Right renal cortex interstitium (tissue), 3 donors: ENCODE results near the gene ABCD2. TPM values are rescaled to one million over a fixed set of nuclear protein-coding genes. Genes with fewer than 3 reads are reported as not detected.
"Not testable (repeated sequence)": the region's sequence is repeated elsewhere in the genome, so short reads cannot be mapped to it uniquely, and the experiment has no call there.

Experiments
- DNase-seq, 3 donors: peaks; one replicate each; pipeline ENCODE4 v3.0.0-alpha.2; 2013; ENCODE audit warnings: low read depth in 3 of 3, low spot score in 2 of 3
- polyA plus RNA-seq, 3 donors: library from polyadenylated mRNA; unstranded; fragments of 120-200 nt; gene quantifications; one replicate each; pipeline ENCODE4 v1.2.1, GENCODE V29; 2013; ENCODE audit not compliant: insufficient read length in 3 of 3

Gene ABCD2
- polyA plus RNA-seq, 3 donors = 0.03 to 0.07 (median 0.07) TPM

DNA sequence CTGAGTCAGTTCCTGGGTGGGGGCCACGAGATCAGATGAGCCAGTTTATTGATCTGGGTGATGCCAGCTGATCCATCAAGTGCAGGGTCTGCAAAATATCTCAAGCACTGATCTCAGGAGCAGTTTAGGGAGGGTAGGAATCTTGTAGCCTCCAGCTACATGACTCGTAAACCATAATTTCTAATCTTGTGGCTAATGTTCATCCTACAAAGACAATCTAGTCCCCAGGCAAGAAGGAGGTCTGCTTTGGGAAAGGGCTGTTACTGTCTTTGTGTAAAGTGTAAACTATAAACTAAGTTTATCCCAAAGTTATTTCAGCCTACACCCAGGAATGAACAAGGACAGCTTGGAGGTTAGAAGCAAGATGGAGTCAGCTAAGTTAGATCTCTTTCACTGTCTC is 75.4 kb downstream of the ABCD2 start:
- DNase-seq = not testable (repeated sequence)

- no peak for DNase-seq
These were observed 78.1 kb downstream of the ABCD2 start for GRCh38 chr12:39541471-39541870.

GRCh38 chr12:39538679-39539104 is 80.9 kb downstream of the ABCD2 start:
- DNase-seq = no peak

GRCh38 chr12:39533951-39534350 is 85.7 kb downstream of the ABCD2 start:
- DNase-seq = no peak

DNA sequence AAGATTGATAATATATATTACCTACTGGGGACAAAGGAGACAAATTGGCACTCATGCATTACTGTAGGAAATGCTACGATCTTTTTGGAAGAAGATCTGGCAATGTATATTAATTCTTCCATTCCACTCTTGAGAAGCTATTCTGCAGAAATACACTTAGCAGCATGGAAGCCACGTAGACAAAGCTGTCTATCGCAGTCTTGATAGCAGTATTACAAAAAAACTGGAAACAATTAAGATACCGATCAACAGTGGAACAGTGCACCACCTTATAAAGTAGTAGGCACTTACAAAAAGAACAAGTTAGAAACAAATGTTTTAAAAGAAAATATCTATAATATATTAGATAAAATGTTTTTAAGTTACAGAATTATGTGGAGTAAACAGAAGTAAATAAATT is 87.2 kb downstream of the ABCD2 start:
- no peak for DNase-seq

GRCh38 chr12:39526974-39527373 is 92.6 kb downstream of the ABCD2 start:
- DNase-seq = no peak

DNA sequence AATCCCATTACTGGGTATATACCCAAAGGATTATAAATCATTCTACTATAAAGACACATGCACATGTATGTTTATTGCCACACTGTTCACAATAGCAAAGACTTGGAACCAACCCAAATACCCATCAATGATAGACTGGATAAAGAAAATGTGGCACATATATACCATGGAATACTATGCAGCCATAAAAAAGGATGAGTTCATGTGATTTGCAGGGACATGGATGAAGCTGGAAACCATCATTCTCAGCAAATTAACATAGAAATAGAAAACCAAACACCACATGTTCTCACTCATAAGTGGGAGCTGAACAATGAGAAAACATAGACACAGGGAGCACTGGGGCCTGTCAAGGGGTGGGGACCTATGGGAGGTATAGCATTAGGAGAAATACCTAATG is 97.4 kb downstream of the ABCD2 start:
- not testable (repeated sequence) for DNase-seq

GRCh38 chr12:39510001-39510400 is 109.6 kb downstream of the ABCD2 start:
- no peak for DNase-seq

DNA sequence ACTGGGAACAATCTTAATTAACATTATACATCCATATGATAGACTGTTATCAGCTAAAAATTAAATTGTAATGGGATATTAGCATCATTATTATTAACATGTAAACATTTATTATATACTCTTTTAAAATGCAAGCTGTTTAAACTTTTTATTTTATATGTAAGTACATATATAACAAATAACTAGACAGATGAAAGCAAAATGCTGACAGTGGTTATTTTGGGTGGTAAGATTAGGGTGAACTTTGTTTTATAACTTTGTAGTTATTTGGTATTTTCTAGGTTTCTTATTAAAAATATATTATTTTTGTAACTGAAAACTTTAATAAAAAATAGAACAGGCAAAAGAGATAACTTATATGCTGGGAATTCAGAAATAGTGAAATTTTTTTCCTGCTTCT is 114.0 kb downstream of the ABCD2 start:
- DNase-seq = no peak

- DNase-seq = no peak
These were observed 114.6 kb downstream of the ABCD2 start for GRCh38 chr12:39505023-39505422.

- DNase-seq = no peak
These were observed 116.2 kb downstream of the ABCD2 start for GRCh38 chr12:39503439-39503838.

- DNase-seq = no peak
These were observed 116.9 kb downstream of the ABCD2 start for GRCh38 chr12:39502726-39503125.

Other genes with a start within 250 kb of the ABCD2 start
- 10 to 100 TPM; 38.7 to 41.6 (median 41.1) TPM for gene KIF21A, start 176.7 kb downstream of the ABCD2 start, polyA plus RNA-seq